GM23338 (cell line): ENCODE results near the gene SAMD13. TPM values are rescaled to one million over a fixed set of nuclear protein-coding genes. Genes with fewer than 3 reads are reported as not detected.
A peak's percentile ranks its signal among the peaks of the same experiment; 100 is the strongest.

Experiments used
- ATAC-seq: fragments of 200-7000 bp; cut with Tn5 transposase; 3 replicates; pipeline ENCODE4 v1.9.1; 2020
- DNase-seq: peaks from one replicate; pipeline ENCODE4 v3.0.0-alpha.2; 2015; ENCODE audit warnings: low spot score
- H2AFZ ChIP-seq: fragments of 200-600 bp; sonication (generic); 2 replicates; pipeline ENCODE4 v1.8.0; 2016; ENCODE audit warnings: antibody characterized with exemption, mild to moderate bottlenecking, moderate library complexity
- H3F3A ChIP-seq: fragments of 200-600 bp; sonication (generic); replicated peaks from 2 replicates; pipeline ENCODE4 v1.8.0; 2017; ENCODE audit warnings: antibody characterized with exemption, mixed run types, low read depth
- H3K27ac ChIP-seq: fragments of 200-600 bp; sonication (generic); 2 replicates; pipeline ENCODE4 v1.6.1; 2016; ENCODE audit warnings: low read depth
- H3K27me3 ChIP-seq: fragments of 200-600 bp; sonication (generic); 2 replicates; pipeline ENCODE4 v1.8.0; 2016; ENCODE audit warnings: mild to moderate bottlenecking, mixed run types, moderate library complexity; ENCODE audit not compliant: insufficient read depth
- H3K36me3 ChIP-seq: fragments of 200-600 bp; sonication (generic); 2 replicates; pipeline ENCODE4 v1.8.0; 2016; ENCODE audit warnings: mild to moderate bottlenecking; ENCODE audit not compliant: insufficient read depth
- H3K4me1 ChIP-seq: fragments of 200-600 bp; sonication (generic); 2 replicates; pipeline ENCODE4 v1.8.0; 2016; ENCODE audit warnings: mild to moderate bottlenecking, moderate library complexity; ENCODE audit not compliant: insufficient read depth
- H3K4me2 ChIP-seq: fragments of 200-600 bp; sonication (generic); 2 replicates; pipeline ENCODE4 v1.7.1; 2017; ENCODE audit warnings: mixed run types
- H3K4me3 ChIP-seq: fragments of 200-600 bp; sonication (generic); 2 replicates; pipeline ENCODE4 v1.6.1; 2016; ENCODE audit warnings: mixed run types
- H3K79me2 ChIP-seq: fragments of 200-600 bp; sonication (generic); replicated peaks from 2 replicates; pipeline ENCODE4 v1.8.0; 2017; ENCODE audit warnings: mild to moderate bottlenecking; ENCODE audit not compliant: insufficient read depth
- H3K9me2 ChIP-seq: fragments of 200-600 bp; sonication (generic); 2 replicates; pipeline ENCODE4 v1.8.0; 2017; ENCODE audit not compliant: insufficient read depth
- H4K20me1 ChIP-seq: fragments of 200-600 bp; sonication (generic); replicated peaks from 2 replicates; pipeline ENCODE4 v1.8.0; 2017; ENCODE audit warnings: mild to moderate bottlenecking; ENCODE audit not compliant: insufficient read depth
- H3K27ac Mint-ChIP-seq: 2 replicates; pipeline ENCODE4 v1.8.0; 2020; ENCODE audit warnings: inconsistent platforms, mild to moderate bottlenecking, moderate library complexity, mixed read lengths
- H3K27me3 Mint-ChIP-seq: 3 replicates; pipeline ENCODE4 v1.8.0; 2022; ENCODE audit warnings: low read depth, mild to moderate bottlenecking, moderate library complexity, mixed read lengths, inconsistent platforms; ENCODE audit not compliant: insufficient read depth, poor library complexity
- H3K36me3 Mint-ChIP-seq: 3 replicates; pipeline ENCODE4 v1.8.0; 2021; ENCODE audit warnings: low read depth, mild to moderate bottlenecking, inconsistent platforms, moderate library complexity, mixed read lengths
- H3K4me1 Mint-ChIP-seq: 3 replicates; pipeline ENCODE4 v1.8.0; 2020; ENCODE audit warnings: mild to moderate bottlenecking, inconsistent platforms, mixed read lengths
- H3K4me3 Mint-ChIP-seq: 3 replicates; pipeline ENCODE4 v1.8.0; 2021; ENCODE audit warnings: moderate library complexity, mild to moderate bottlenecking, inconsistent platforms, mixed read lengths
- H3K9me3 Mint-ChIP-seq: 3 replicates; pipeline ENCODE4 v1.8.0; 2020; ENCODE audit warnings: moderate library complexity, mild to moderate bottlenecking, inconsistent platforms, mixed read lengths
- CREB1 ChIP-seq: fragments of 250-450 bp; sonication (Bioruptor Pico); IDR thresholded peaks from 2 replicates; pipeline ENCODE4 v1.5.0; 2020; ENCODE audit warnings: low read depth, mild to moderate bottlenecking, moderate library complexity
- EZH2 ChIP-seq: fragments of 200-600 bp; sonication (generic); IDR thresholded peaks from one replicate; pipeline ENCODE4 v1.8.0; 2017; ENCODE audit warnings: antibody characterized with exemption, mild to moderate bottlenecking, low read depth; ENCODE audit not compliant: unreplicated experiment
- EZH2phosphoT487 ChIP-seq: fragments of 200-600 bp; sonication (generic); IDR thresholded peaks from one replicate; pipeline ENCODE4 v1.8.1; 2018; ENCODE audit warnings: antibody characterized with exemption; ENCODE audit not compliant: unreplicated experiment
- JUNB ChIP-seq: IDR thresholded peaks from one replicate; pipeline ENCODE4 v1.6.1; 2016; ENCODE audit warnings: antibody characterized with exemption; ENCODE audit not compliant: unreplicated experiment
- NANOG ChIP-seq: IDR thresholded peaks from 2 replicates; pipeline ENCODE4 v1.6.1; 2016; ENCODE audit warnings: antibody characterized with exemption, borderline replicate concordance
- POLR2AphosphoS5 ChIP-seq: IDR thresholded peaks from 2 replicates; pipeline ENCODE4 v1.6.1; 2016; ENCODE audit warnings: antibody characterized with exemption, low read depth
- STAT1 ChIP-seq: IDR thresholded peaks from one replicate; pipeline ENCODE4 v1.6.1; 2016; ENCODE audit warnings: antibody characterized with exemption; ENCODE audit not compliant: unreplicated experiment
- ZNF114 ChIP-seq: fragments of 250-450 bp; sonication (Bioruptor Pico); IDR thresholded peaks from 2 replicates; pipeline ENCODE4 v1.5.0; 2020; ENCODE audit warnings: mild to moderate bottlenecking, moderate library complexity
- polyA plus RNA-seq: library from polyadenylated mRNA; unstranded; fragments of >200 nt; fragmentation: Nextera tagmentation; extraction: Ambion mirVana; gene quantifications from 2 replicates; pipeline ENCODE4 v1.2.1, GENCODE V29; 2016
- total RNA-seq: library from RNA; depleted of rRNA; stranded (reverse); fragments of >200 nt; shearing (Covaris generic); gene quantifications from 2 replicates; pipeline ENCODE4 v1.2.3, GENCODE V29; 2014
- TF ChIP-seq, protein P1 (sequence below): fragments of 250-450 bp; sonication (Bioruptor Pico); IDR thresholded peaks from 2 replicates; pipeline ENCODE4 v1.5.0; 2020; ENCODE audit warnings: mild to moderate bottlenecking, moderate library complexity
- TF ChIP-seq, protein P2 (sequence below), 2 experiments: fragments of 200-600 bp in 1 of 2; sonication (generic) in 1 of 2; conservative IDR thresholded peaks; 2 replicates each; pipeline versions ENCODE4 v1.5.1 to v1.6.1; 2016 to 2017; ENCODE audit warnings: antibody characterized with exemption in 2 of 2, low read depth in 2 of 2, mild to moderate bottlenecking in 2 of 2, moderate library complexity in 1 of 2
- TF ChIP-seq, protein P3 (sequence below): IDR thresholded peaks from one replicate; pipeline ENCODE4 v1.6.1; 2018; ENCODE audit warnings: antibody characterized with exemption; ENCODE audit not compliant: unreplicated experiment
- TF ChIP-seq, protein P4 (sequence below): IDR thresholded peaks from 2 replicates; pipeline ENCODE4 v1.6.1; 2016; ENCODE audit warnings: antibody characterized with exemption

The SAMD13 gene
- total and polyA plus RNA-seq, 2 experiments from 2014 or later, result 2.5 to 3.6 TPM

DNA sequence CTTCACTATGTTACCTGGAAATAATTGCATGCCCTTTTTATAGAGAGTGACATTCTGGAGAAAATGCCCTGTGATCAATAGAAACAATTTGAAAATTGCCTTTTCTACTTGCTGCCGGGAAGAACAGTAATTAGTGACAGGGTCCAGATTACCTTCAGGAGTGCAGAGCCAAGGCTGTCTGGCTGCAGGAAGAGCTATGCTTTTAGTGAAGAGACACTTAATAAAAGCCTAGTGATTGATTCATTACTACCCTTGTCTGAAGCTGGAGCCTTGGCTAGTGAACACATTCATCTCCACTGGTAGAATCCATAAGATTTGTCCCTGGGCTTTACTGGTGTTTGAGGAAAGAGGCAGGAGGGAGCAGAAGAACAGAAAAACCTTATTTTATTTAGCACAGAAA, 83.8 kb downstream of the SAMD13 start (continued):
- TF ChIP-seq, protein P1, sequence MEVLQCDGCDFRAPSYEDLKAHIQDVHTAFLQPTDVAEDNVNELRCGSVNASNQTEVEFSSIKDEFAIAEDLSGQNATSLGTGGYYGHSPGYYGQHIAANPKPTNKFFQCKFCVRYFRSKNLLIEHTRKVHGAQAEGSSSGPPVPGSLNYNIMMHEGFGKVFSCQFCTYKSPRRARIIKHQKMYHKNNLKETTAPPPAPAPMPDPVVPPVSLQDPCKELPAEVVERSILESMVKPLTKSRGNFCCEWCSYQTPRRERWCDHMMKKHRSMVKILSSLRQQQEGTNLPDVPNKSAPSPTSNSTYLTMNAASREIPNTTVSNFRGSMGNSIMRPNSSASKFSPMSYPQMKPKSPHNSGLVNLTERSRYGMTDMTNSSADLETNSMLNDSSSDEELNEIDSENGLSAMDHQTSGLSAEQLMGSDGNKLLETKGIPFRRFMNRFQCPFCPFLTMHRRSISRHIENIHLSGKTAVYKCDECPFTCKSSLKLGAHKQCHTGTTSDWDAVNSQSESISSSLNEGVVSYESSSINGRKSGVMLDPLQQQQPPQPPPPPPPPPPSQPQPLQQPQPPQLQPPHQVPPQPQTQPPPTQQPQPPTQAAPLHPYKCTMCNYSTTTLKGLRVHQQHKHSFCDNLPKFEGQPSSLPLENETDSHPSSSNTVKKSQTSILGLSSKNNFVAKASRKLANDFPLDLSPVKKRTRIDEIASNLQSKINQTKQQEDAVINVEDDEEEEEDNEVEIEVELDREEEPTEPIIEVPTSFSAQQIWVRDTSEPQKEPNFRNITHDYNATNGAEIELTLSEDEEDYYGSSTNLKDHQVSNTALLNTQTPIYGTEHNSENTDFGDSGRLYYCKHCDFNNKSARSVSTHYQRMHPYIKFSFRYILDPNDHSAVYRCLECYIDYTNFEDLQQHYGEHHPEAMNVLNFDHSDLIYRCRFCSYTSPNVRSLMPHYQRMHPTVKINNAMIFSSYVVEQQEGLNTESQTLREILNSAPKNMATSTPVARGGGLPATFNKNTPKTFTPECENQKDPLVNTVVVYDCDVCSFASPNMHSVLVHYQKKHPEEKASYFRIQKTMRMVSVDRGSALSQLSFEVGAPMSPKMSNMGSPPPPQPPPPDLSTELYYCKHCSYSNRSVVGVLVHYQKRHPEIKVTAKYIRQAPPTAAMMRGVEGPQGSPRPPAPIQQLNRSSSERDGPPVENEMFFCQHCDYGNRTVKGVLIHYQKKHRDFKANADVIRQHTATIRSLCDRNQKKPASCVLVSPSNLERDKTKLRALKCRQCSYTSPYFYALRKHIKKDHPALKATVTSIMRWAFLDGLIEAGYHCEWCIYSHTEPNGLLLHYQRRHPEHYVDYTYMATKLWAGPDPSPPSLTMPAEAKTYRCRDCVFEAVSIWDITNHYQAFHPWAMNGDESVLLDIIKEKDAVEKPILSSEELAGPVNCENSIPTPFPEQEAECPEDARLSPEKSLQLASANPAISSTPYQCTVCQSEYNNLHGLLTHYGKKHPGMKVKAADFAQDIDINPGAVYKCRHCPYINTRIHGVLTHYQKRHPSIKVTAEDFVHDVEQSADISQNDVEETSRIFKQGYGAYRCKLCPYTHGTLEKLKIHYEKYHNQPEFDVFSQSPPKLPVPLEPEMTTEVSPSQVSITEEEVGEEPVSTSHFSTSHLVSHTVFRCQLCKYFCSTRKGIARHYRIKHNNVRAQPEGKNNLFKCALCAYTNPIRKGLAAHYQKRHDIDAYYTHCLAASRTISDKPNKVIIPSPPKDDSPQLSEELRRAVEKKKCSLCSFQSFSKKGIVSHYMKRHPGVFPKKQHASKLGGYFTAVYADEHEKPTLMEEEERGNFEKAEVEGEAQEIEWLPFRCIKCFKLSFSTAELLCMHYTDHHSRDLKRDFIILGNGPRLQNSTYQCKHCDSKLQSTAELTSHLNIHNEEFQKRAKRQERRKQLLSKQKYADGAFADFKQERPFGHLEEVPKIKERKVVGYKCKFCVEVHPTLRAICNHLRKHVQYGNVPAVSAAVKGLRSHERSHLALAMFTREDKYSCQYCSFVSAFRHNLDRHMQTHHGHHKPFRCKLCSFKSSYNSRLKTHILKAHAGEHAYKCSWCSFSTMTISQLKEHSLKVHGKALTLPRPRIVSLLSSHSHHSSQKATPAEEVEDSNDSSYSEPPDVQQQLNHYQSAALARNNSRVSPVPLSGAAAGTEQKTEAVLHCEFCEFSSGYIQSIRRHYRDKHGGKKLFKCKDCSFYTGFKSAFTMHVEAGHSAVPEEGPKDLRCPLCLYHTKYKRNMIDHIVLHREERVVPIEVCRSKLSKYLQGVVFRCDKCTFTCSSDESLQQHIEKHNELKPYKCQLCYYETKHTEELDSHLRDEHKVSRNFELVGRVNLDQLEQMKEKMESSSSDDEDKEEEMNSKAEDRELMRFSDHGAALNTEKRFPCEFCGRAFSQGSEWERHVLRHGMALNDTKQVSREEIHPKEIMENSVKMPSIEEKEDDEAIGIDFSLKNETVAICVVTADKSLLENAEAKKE (CRISPR knock-in tag), result no peak

DNA sequence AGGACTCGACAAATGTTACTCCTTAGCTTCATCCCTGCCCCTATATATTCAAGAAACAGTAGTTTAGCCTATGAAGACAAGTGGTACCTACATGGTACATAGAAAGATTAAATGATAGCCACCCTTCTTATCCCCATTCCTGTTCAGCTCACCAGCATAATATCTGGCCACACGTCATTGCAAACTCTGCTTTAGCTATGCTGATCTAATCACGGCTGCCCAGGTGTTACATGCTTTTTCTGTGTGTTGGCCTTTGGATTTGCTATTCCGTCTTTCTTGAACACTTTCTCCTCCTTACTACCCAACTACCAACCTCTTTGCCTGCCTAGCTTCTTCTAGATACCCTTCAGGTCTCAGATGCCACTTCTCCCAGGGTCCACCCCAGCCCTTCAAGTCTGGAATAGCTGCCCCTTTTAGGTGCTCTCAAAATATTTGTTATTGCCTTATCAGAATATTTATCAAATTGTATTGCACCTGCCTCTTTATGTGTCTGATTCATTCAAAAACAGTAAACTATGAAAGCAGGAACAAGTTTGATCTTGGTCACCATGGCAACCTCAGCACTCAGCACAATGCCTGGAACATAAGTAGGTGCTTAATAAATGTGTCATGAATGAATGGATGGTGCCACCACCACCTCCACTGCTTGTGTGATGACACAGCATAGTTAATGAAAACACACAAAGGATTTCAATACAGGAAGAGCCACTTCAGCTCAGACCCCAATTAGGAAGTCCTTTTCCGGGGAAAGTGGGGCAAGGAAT, 85.4 kb downstream of the SAMD13 start:
- no peak for DNase-seq
- H2AFZ ChIP-seq, result peak overlapping the region; percentile 35; the same call in 1 of the 2 replicates
- no peaks in the 10 kb centered on the region for H3K9me3 Mint-ChIP-seq
- H3K4me1 Mint-ChIP-seq, result peaks cover 15% of the 10 kb centered on the region
- peaks cover 2% of the 10 kb centered on the region for H3K27me3 Mint-ChIP-seq
- no peak overlapping the region for H3K4me2 ChIP-seq
- H4K20me1 ChIP-seq, result no peaks in the 10 kb centered on the region
- no peaks in the 10 kb centered on the region for H3K36me3 Mint-ChIP-seq
- no peak for ATAC-seq
- no peaks in the 10 kb centered on the region for H3K27me3 ChIP-seq
- H3K4me3 Mint-ChIP-seq, result no peak overlapping the region
- 0 out of 2 replicates have a peak, but pooled peaks cover 3% of the 10 kb centered on the region for H3K4me1 ChIP-seq
- H3K27ac Mint-ChIP-seq, result no peak overlapping the region
- H3K27ac ChIP-seq, result no peak overlapping the region
- no peak overlapping the region for H3K4me3 ChIP-seq
- H3K9me2 ChIP-seq, result no peaks in the 10 kb centered on the region
- H3K79me2 ChIP-seq, result no peaks in the 10 kb centered on the region
- no peaks in the 10 kb centered on the region for H3F3A ChIP-seq
- no peaks in the 10 kb centered on the region for H3K36me3 ChIP-seq
- TF ChIP-seq EZH2 (no peak), NANOG (no peak), JUNB (no peak), ZNF114 (CRISPR knock-in tag) (no peak), POLR2AphosphoS5 (no peak), EZH2phosphoT487 (no peak), CREB1 (no peak), STAT1 (no peak)
- TF ChIP-seq, protein P2, sequence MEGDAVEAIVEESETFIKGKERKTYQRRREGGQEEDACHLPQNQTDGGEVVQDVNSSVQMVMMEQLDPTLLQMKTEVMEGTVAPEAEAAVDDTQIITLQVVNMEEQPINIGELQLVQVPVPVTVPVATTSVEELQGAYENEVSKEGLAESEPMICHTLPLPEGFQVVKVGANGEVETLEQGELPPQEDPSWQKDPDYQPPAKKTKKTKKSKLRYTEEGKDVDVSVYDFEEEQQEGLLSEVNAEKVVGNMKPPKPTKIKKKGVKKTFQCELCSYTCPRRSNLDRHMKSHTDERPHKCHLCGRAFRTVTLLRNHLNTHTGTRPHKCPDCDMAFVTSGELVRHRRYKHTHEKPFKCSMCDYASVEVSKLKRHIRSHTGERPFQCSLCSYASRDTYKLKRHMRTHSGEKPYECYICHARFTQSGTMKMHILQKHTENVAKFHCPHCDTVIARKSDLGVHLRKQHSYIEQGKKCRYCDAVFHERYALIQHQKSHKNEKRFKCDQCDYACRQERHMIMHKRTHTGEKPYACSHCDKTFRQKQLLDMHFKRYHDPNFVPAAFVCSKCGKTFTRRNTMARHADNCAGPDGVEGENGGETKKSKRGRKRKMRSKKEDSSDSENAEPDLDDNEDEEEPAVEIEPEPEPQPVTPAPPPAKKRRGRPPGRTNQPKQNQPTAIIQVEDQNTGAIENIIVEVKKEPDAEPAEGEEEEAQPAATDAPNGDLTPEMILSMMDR (conservative IDR thresholded peaks at IDR 0.05; ENCODE audit: low read depth in 2 of 2), result no peak
- TF ChIP-seq, protein P3, sequence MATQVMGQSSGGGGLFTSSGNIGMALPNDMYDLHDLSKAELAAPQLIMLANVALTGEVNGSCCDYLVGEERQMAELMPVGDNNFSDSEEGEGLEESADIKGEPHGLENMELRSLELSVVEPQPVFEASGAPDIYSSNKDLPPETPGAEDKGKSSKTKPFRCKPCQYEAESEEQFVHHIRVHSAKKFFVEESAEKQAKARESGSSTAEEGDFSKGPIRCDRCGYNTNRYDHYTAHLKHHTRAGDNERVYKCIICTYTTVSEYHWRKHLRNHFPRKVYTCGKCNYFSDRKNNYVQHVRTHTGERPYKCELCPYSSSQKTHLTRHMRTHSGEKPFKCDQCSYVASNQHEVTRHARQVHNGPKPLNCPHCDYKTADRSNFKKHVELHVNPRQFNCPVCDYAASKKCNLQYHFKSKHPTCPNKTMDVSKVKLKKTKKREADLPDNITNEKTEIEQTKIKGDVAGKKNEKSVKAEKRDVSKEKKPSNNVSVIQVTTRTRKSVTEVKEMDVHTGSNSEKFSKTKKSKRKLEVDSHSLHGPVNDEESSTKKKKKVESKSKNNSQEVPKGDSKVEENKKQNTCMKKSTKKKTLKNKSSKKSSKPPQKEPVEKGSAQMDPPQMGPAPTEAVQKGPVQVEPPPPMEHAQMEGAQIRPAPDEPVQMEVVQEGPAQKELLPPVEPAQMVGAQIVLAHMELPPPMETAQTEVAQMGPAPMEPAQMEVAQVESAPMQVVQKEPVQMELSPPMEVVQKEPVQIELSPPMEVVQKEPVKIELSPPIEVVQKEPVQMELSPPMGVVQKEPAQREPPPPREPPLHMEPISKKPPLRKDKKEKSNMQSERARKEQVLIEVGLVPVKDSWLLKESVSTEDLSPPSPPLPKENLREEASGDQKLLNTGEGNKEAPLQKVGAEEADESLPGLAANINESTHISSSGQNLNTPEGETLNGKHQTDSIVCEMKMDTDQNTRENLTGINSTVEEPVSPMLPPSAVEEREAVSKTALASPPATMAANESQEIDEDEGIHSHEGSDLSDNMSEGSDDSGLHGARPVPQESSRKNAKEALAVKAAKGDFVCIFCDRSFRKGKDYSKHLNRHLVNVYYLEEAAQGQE, result no peak
- TF ChIP-seq, protein P4, sequence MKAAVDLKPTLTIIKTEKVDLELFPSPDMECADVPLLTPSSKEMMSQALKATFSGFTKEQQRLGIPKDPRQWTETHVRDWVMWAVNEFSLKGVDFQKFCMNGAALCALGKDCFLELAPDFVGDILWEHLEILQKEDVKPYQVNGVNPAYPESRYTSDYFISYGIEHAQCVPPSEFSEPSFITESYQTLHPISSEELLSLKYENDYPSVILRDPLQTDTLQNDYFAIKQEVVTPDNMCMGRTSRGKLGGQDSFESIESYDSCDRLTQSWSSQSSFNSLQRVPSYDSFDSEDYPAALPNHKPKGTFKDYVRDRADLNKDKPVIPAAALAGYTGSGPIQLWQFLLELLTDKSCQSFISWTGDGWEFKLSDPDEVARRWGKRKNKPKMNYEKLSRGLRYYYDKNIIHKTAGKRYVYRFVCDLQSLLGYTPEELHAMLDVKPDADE, result no peak
